A549 (cell line): ENCODE results near the gene FNBP1L.

Experiments used
- CBX2 ChIP-seq: fragments of 200-600 bp; sonication (generic); IDR thresholded peaks from 2 replicates; pipeline ENCODE4 v1.6.1; 2016; ENCODE audit warnings: low read depth, mild to moderate bottlenecking, borderline replicate concordance
- CEBPB ChIP-seq, 2 experiments: fragments of >200 bp in 1 of 2; sonication (Bioruptor Twin) in 1 of 2; formaldehyde crosslinking in 1 of 2; IDR thresholded peaks; 2 replicates each; pipeline ENCODE4 v1.6.1; 2012 to 2016
- CHD4 ChIP-seq: fragments of 200-600 bp; sonication (generic); IDR thresholded peaks from 2 replicates; pipeline ENCODE4 v1.6.1; 2016; ENCODE audit warnings: antibody characterized with exemption, mild to moderate bottlenecking, borderline replicate concordance
- EP300 ChIP-seq, 2 experiments: fragments of >200 bp; sonication (Bioruptor Twin); formaldehyde crosslinking; IDR thresholded peaks; 2 replicates in 1 of 2; 3 replicates in 1 of 2; pipeline ENCODE4 v1.6.1; 2016 to 2017
- HDAC2 ChIP-seq: fragments of 200-600 bp; sonication (generic); IDR thresholded peaks from 2 replicates; pipeline ENCODE4 v1.6.1; 2016
- HES2 ChIP-seq: fragments of >200 bp; sonication (Bioruptor Twin); formaldehyde crosslinking; IDR thresholded peaks from 2 replicates; pipeline ENCODE4 v1.6.1; 2016
- KDM1A ChIP-seq: fragments of 200-600 bp; sonication (generic); IDR thresholded peaks from 2 replicates; pipeline ENCODE4 v1.6.1; 2016; ENCODE audit warnings: low read depth, mild to moderate bottlenecking
- MAX ChIP-seq: IDR thresholded peaks from 2 replicates; pipeline ENCODE4 v1.6.1; 2012
- MYC ChIP-seq: IDR thresholded peaks from 2 replicates; pipeline ENCODE4 v1.6.1; 2012; ENCODE audit warnings: mild to moderate bottlenecking, inconsistent platforms, low read length, improper control_type of control experiment, borderline replicate concordance
- POLR2A ChIP-seq: IDR thresholded peaks from 2 replicates; pipeline ENCODE4 v1.6.1; 2012; ENCODE audit warnings: mild to moderate bottlenecking, low read length
- RNF2 ChIP-seq: fragments of 200-600 bp; sonication (generic); IDR thresholded peaks from 2 replicates; pipeline ENCODE4 v1.6.1; 2016; ENCODE audit warnings: low read depth, mild to moderate bottlenecking, antibody characterized with exemption, moderate library complexity, borderline replicate concordance
- SMC3 ChIP-seq: fragments of >200 bp; sonication (Bioruptor Twin); formaldehyde crosslinking; IDR thresholded peaks from 3 replicates; pipeline ENCODE4 v1.6.1; 2018; ENCODE audit warnings: inconsistent platforms
- TFCP2L1 ChIP-seq: fragments of 250-450 bp; sonication (Bioruptor Pico); IDR thresholded peaks from 2 replicates; pipeline ENCODE4 v1.5.0; 2021; ENCODE audit warnings: mild to moderate bottlenecking
- TF ChIP-seq, protein P1 (sequence below): fragments of >200 bp; sonication (Bioruptor Twin); formaldehyde crosslinking; IDR thresholded peaks from 3 replicates; pipeline ENCODE4 v1.5.1; 2016

- TF ChIP-seq CEBPB (IDR thresholded peaks at IDR 0.05), result no peak
- TF ChIP-seq HES2, result no peak
- TF ChIP-seq KDM1A, result no peak
- no peak for TF ChIP-seq MAX
- TF ChIP-seq, protein P1, sequence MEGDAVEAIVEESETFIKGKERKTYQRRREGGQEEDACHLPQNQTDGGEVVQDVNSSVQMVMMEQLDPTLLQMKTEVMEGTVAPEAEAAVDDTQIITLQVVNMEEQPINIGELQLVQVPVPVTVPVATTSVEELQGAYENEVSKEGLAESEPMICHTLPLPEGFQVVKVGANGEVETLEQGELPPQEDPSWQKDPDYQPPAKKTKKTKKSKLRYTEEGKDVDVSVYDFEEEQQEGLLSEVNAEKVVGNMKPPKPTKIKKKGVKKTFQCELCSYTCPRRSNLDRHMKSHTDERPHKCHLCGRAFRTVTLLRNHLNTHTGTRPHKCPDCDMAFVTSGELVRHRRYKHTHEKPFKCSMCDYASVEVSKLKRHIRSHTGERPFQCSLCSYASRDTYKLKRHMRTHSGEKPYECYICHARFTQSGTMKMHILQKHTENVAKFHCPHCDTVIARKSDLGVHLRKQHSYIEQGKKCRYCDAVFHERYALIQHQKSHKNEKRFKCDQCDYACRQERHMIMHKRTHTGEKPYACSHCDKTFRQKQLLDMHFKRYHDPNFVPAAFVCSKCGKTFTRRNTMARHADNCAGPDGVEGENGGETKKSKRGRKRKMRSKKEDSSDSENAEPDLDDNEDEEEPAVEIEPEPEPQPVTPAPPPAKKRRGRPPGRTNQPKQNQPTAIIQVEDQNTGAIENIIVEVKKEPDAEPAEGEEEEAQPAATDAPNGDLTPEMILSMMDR, result no peak
- no peak for TF ChIP-seq TFCP2L1 (CRISPR knock-in tag)
- no peak for TF ChIP-seq HDAC2
- TF ChIP-seq CBX2, result no peak
- TF ChIP-seq SMC3, result no peak
- no peak for TF ChIP-seq POLR2A
- no peak for TF ChIP-seq RNF2
- no peak for TF ChIP-seq CHD4
- no peak for TF ChIP-seq MYC
- no peak for TF ChIP-seq EP300 (IDR thresholded peaks at IDR 0.05)
Observed at GRCh38 chr1:93503816-93504215, 55.9 kb downstream of the FNBP1L start.
